NCI-H526 treated with DMSO at 0.1 percent for 48 hours (cell line): ENCODE measurements around the gene CCDC93.

ENCODE experiments used
- DNase-seq: peaks from one replicate; lab custom pipeline; 2025; lab: John Stamatoyannopoulos, UW

CCDC93 gene

GRCh38 chr2:117888897-117889296 lies 125.0 kb downstream of the CCDC93 start:
- DNase-seq, result no peak

- no peak for DNase-seq
Observed at GRCh38 chr2:117885308-117885707, 128.6 kb downstream of the CCDC93 start.

GRCh38 chr2:117879003-117879402 lies 134.9 kb downstream of the CCDC93 start:
- DNase-seq, result no peak

DNA sequence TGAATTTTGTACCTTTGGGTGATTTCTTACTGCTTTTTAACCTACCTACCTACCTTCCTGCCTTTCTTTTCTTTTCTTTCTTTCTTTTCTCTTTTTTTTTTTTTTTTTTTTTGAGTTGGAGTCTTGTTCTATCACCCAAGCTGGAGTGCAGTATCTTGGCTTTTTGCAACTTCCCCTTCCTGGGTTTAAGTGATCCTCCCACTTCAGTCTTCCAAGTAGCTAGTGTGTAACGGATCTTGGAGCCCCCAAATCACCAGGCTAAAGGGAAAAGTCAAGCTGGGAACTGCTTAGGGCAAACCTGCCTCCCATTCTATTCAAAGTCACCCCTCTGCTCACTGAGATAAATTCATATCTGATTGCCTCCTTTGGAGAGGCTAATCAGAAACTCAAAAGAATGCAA lies 138.1 kb downstream of the CCDC93 start:
- no peak for DNase-seq
